SK-N-SH (cell line): ENCODE results near the gene PLIN3. TPM values are rescaled to one million over a fixed set of nuclear protein-coding genes. Genes with fewer than 3 reads are reported as not detected.

Source experiments
- CTCF ChIA-PET: fragments of 300-600, 350-600 bp; formaldehyde crosslinking; extraction: SDS; loops from one replicate; lab custom pipeline; 2021; lab: Yijun Ruan, JAX
- POLR2A ChIA-PET: fragments of 350-600 bp; sonication (Branson Sonifier 250); formaldehyde crosslinking; extraction: SDS; loops from one replicate; lab custom pipeline; 2020; ENCODE audit warnings: antibody characterized with exemption, inconsistent platforms; lab: Yijun Ruan, JAX
- DNase-seq: peaks from one replicate; pipeline ENCODE4 v3.0.0; 2012
- H2AFZ ChIP-seq: fragments of 200-600 bp; sonication (generic); 2 replicates; pipeline ENCODE4 v1.8.1; 2016; ENCODE audit warnings: antibody characterized with exemption, mild to moderate bottlenecking, low read depth
- H3F3A ChIP-seq: fragments of 200-600 bp; sonication (generic); replicated peaks from 2 replicates; pipeline ENCODE3; 2016; ENCODE audit warnings: antibody characterized with exemption, mild to moderate bottlenecking; ENCODE audit not compliant: insufficient read depth
- H3K27ac ChIP-seq, 2 experiments: fragments of 200-500 bp in 1 of 2; fragments of 200-600 bp in 1 of 2; sonication (Bioruptor generic) in 1 of 2; sonication (generic), shearing (Covaris generic) in 1 of 2; 2 replicates each; pipeline versions ENCODE4 v1.5.1 to v1.6.1; 2014 to 2016; ENCODE audit warnings: low read depth in 2 of 2, inconsistent platforms in 1 of 2, low read length in 1 of 2, mild to moderate bottlenecking in 1 of 2, mixed read lengths in 1 of 2
- H3K27me3 ChIP-seq: fragments of 200-600 bp; sonication (generic), shearing (Covaris generic); 2 replicates; pipeline ENCODE4 v1.6.1; 2016; ENCODE audit warnings: mixed run types; ENCODE audit not compliant: insufficient read depth
- H3K36me3 ChIP-seq, 2 experiments: fragments of 200-500 bp in 1 of 2; fragments of 200-600 bp in 1 of 2; sonication (Bioruptor generic) in 1 of 2; sonication (generic) in 1 of 2; replicated peaks in 1 of 2; 2 replicates each; pipeline versions ENCODE3 to v1.5.1; 2014 to 2016; ENCODE audit warnings: low read length in 1 of 2, mild to moderate bottlenecking in 1 of 2; ENCODE audit not compliant: insufficient read depth in 2 of 2, control insufficient read depth in 1 of 2
- H3K4me1 ChIP-seq, 2 experiments: fragments of 200-500 bp in 1 of 2; fragments of 200-600 bp in 1 of 2; sonication (Bioruptor generic) in 1 of 2; sonication (generic), shearing (Covaris generic) in 1 of 2; 2 replicates each; pipeline versions ENCODE4 v1.5.1 to v1.6.1; 2014 to 2016; ENCODE audit warnings: low read depth in 1 of 2, low read length in 1 of 2, mixed run types in 1 of 2; ENCODE audit not compliant: insufficient read depth in 2 of 2, control insufficient read depth in 1 of 2
- H3K4me2 ChIP-seq: fragments of 200-600 bp; sonication (generic), shearing (Covaris generic); 2 replicates; pipeline ENCODE4 v1.6.1; 2017; ENCODE audit warnings: mixed run types
- H3K4me3 ChIP-seq, 2 experiments: fragments of 200-500 bp in 1 of 2; fragments of 200-600 bp in 1 of 2; sonication (Bioruptor generic) in 1 of 2; sonication (generic), shearing (Covaris generic) in 1 of 2; 2 replicates each; pipeline versions ENCODE4 v1.5.1 to v1.8.1; 2014 to 2016; ENCODE audit warnings: low read depth in 2 of 2, inconsistent platforms in 1 of 2, low read length in 1 of 2, mild to moderate bottlenecking in 1 of 2, mixed read lengths in 1 of 2, moderate library complexity in 1 of 2
- H3K79me2 ChIP-seq: fragments of 200-600 bp; sonication (generic); 2 replicates; pipeline ENCODE4 v1.8.1; 2017; ENCODE audit warnings: mild to moderate bottlenecking; ENCODE audit not compliant: insufficient read depth
- H3K9ac ChIP-seq: fragments of 200-600 bp; sonication (generic); 2 replicates; pipeline ENCODE4 v1.6.1; 2017; ENCODE audit warnings: mixed run types
- H3K9me2 ChIP-seq: fragments of 200-600 bp; sonication (generic); 2 replicates; pipeline ENCODE4 v1.6.1; 2017; ENCODE audit warnings: mixed run types
- H3K9me3 ChIP-seq: fragments of 200-600 bp; sonication (generic); 2 replicates; pipeline ENCODE4 v1.6.1; 2017; ENCODE audit warnings: mixed run types, mild to moderate bottlenecking, moderate library complexity
- H4K20me1 ChIP-seq: fragments of 200-600 bp; sonication (generic); 2 replicates; pipeline ENCODE4 v1.6.1; 2017; ENCODE audit warnings: mild to moderate bottlenecking, mixed run types; ENCODE audit not compliant: insufficient read depth
- ELF1 ChIP-seq: IDR thresholded peaks from 2 replicates; pipeline ENCODE4 v1.4.0; 2012
- EP300 ChIP-seq, 2 experiments: IDR thresholded peaks; 2 replicates each; pipeline versions ENCODE4 v1.4.0 to v1.6.1; 2012; ENCODE audit warnings: borderline replicate concordance in 1 of 2, low read depth in 1 of 2, low read length in 1 of 2
- EZH2phosphoT487 ChIP-seq: fragments of 200-600 bp; sonication (generic); IDR thresholded peaks from 2 replicates; pipeline ENCODE4 v1.6.1; 2017; ENCODE audit warnings: low read depth, mixed run types, mild to moderate bottlenecking, antibody characterized with exemption, moderate library complexity, borderline replicate concordance
- FOSL2 ChIP-seq: IDR thresholded peaks from 2 replicates; pipeline ENCODE4 v1.4.0; 2012; ENCODE audit warnings: low read depth, mild to moderate bottlenecking, moderate library complexity, borderline replicate concordance
- FOXJ3 ChIP-seq: sonication (generic); formaldehyde crosslinking; IDR thresholded peaks from 2 replicates; pipeline ENCODE4 v1.5.1; 2020; ENCODE audit warnings: mild to moderate bottlenecking, missing genetic modification reagents
- GABPA ChIP-seq: IDR thresholded peaks from 2 replicates; pipeline ENCODE4 v1.4.0; 2012; ENCODE audit warnings: low read depth, mild to moderate bottlenecking
- IRF3 ChIP-seq: fragments of 150-350 bp; IDR thresholded peaks from 2 replicates; pipeline ENCODE4 v1.6.1; 2016; ENCODE audit warnings: mild to moderate bottlenecking, low read depth, low read length
- JUND ChIP-seq: IDR thresholded peaks from 2 replicates; pipeline ENCODE4 v1.4.0; 2012
- MEF2A ChIP-seq: IDR thresholded peaks from 2 replicates; pipeline ENCODE4 v1.4.0; 2012; ENCODE audit warnings: low read depth, borderline replicate concordance
- MXI1 ChIP-seq: IDR thresholded peaks from 2 replicates; pipeline ENCODE4 v1.6.1; 2012; ENCODE audit warnings: mild to moderate bottlenecking, low read depth, low read length, improper control_type of control experiment
- NRF1 ChIP-seq: IDR thresholded peaks from 2 replicates; pipeline ENCODE4 v1.6.1; 2012; ENCODE audit warnings: low read depth, mild to moderate bottlenecking, low read length
- SMC3 ChIP-seq: IDR thresholded peaks from 2 replicates; pipeline ENCODE4 v1.6.1; 2012; ENCODE audit warnings: low read depth, low read length, improper control_type of control experiment
- TEAD4 ChIP-seq: IDR thresholded peaks from 2 replicates; pipeline ENCODE4 v1.4.0; 2012; ENCODE audit warnings: mild to moderate bottlenecking, borderline replicate concordance; ENCODE audit not compliant: insufficient read depth
- YY1 ChIP-seq: IDR thresholded peaks from 2 replicates; pipeline ENCODE4 v1.4.0; 2012; ENCODE audit warnings: low read depth, mild to moderate bottlenecking
- WGBS: methylation state at CpG from one replicate; pipeline ENCODE4 v1.1.6; 2017; ENCODE audit warnings: low lambda C conversion rate; 5-methylcytosine and 5-hydroxymethylcytosine counted together
- polyA plus RNA-seq, 3 experiments: library from polyadenylated mRNA; depleted of rRNA; stranded (reverse); fragments of >200 nt; gene quantifications; 2 replicates each; pipeline ENCODE4 v1.2.3, GENCODE V29; 2012
- TF ChIP-seq, protein P1 (sequence below): IDR thresholded peaks from 2 replicates; pipeline ENCODE4 v1.6.1; 2012; ENCODE audit warnings: mild to moderate bottlenecking, low read depth, low read length, moderate library complexity

Gene PLIN3
- polyA plus RNA-seq, 1 of the 3 experiments (the other 2 are of a cell fraction): 129 TPM

DNA sequence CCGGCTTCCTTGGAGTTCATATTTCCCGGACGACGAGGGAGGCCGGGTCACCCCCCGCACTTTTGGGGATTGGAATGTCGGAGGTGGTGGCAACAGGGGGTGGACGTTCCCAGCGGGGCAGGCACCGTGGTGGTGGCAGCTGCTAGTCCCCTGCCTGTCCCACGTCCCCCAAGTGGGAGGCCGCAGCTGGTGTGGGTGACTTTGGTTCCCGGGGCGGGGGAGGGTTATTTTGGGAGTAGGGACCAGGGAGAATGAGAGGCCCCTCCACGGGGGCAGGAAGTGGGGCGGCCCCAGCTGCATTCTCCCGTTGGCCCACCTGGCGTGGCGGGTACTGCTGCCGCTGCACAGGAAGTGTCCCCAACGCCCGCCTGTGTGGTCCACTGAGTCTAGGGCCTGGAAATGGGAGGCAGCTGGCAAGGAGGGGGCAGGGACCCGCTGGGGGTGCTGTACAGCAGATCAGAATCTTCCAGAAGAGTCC lies 11.1 kb upstream of the PLIN3 start:
- CTCF ChIA-PET: interaction anchor here (0.7 to 1.8 kb wide), 3 partner anchors 10 to 33 kb away, joined by 3 to 6 read pairs (median 4); partner anchors contain the start of gene PLIN3

More for the DNA sequence above, 11.1 kb upstream of the PLIN3 start:
- WGBS: 80% methylated on average over 13 of the region's 23 CpGs
- DNase-seq: no peak
- POLR2A ChIA-PET: no interaction called here
- Histone ChIP-seq H3K4me2 (no peak overlapping the region), H3K27me3 (no peaks in the 10 kb centered on the region), H3K4me3 (no peak overlapping the region), H3K36me3 (no peaks in the 10 kb centered on the region), H3K79me2 (no peaks in the 10 kb centered on the region), H2AFZ (no peak overlapping the region), H3K9me2 (no peaks in the 10 kb centered on the region), H4K20me1 (no peaks in the 10 kb centered on the region), H3F3A (no peaks in the 10 kb centered on the region), H3K4me1 (no peaks in the 10 kb centered on the region; a peak in 1 of 4 replicates), H3K27ac (no peak overlapping the region), H3K9me3 (no peaks in the 10 kb centered on the region), H3K9ac (no peak overlapping the region)
- TF ChIP-seq IRF3 (no peak), FOSL2 (no peak), EZH2phosphoT487 (no peak), JUND (no peak), YY1 (no peak), ELF1 (no peak), GABPA (no peak), MXI1 (no peak), EP300 (IDR thresholded peaks at IDR 0.05; ENCODE audit: borderline replicate concordance in 1 of 2, low read depth in 1 of 2, low read length in 1 of 2) (no peak), MEF2A (no peak), FOXJ3 (CRISPR knock-in tag) (no peak), NRF1 (no peak), TEAD4 (no peak), SMC3 (no peak)
- TF ChIP-seq, protein P1, sequence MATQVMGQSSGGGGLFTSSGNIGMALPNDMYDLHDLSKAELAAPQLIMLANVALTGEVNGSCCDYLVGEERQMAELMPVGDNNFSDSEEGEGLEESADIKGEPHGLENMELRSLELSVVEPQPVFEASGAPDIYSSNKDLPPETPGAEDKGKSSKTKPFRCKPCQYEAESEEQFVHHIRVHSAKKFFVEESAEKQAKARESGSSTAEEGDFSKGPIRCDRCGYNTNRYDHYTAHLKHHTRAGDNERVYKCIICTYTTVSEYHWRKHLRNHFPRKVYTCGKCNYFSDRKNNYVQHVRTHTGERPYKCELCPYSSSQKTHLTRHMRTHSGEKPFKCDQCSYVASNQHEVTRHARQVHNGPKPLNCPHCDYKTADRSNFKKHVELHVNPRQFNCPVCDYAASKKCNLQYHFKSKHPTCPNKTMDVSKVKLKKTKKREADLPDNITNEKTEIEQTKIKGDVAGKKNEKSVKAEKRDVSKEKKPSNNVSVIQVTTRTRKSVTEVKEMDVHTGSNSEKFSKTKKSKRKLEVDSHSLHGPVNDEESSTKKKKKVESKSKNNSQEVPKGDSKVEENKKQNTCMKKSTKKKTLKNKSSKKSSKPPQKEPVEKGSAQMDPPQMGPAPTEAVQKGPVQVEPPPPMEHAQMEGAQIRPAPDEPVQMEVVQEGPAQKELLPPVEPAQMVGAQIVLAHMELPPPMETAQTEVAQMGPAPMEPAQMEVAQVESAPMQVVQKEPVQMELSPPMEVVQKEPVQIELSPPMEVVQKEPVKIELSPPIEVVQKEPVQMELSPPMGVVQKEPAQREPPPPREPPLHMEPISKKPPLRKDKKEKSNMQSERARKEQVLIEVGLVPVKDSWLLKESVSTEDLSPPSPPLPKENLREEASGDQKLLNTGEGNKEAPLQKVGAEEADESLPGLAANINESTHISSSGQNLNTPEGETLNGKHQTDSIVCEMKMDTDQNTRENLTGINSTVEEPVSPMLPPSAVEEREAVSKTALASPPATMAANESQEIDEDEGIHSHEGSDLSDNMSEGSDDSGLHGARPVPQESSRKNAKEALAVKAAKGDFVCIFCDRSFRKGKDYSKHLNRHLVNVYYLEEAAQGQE: no peak
